DND-41 (cell line): ENCODE measurements around the gene GDPGP1.

Experiments used
- EZH2 ChIP-seq: IDR thresholded peaks from 3 replicates; pipeline ENCODE4 v1.6.1; 2012; ENCODE audit warnings: borderline replicate concordance, low read depth, mild to moderate bottlenecking, moderate library complexity, low read length, inconsistent platforms; ENCODE audit not compliant: severe bottlenecking
- TF ChIP-seq, protein P1 (sequence below): IDR thresholded peaks from 2 replicates; pipeline ENCODE4 v1.5.1; 2012; ENCODE audit warnings: borderline replicate concordance, low read length, moderate library complexity, mild to moderate bottlenecking; ENCODE audit not compliant: poor library complexity, severe bottlenecking; ENCODE audit errors: extremely low read depth

GRCh38 chr15:90223441-90224165 lies 10.4 kb upstream of the GDPGP1 start:
- TF ChIP-seq, protein P1, sequence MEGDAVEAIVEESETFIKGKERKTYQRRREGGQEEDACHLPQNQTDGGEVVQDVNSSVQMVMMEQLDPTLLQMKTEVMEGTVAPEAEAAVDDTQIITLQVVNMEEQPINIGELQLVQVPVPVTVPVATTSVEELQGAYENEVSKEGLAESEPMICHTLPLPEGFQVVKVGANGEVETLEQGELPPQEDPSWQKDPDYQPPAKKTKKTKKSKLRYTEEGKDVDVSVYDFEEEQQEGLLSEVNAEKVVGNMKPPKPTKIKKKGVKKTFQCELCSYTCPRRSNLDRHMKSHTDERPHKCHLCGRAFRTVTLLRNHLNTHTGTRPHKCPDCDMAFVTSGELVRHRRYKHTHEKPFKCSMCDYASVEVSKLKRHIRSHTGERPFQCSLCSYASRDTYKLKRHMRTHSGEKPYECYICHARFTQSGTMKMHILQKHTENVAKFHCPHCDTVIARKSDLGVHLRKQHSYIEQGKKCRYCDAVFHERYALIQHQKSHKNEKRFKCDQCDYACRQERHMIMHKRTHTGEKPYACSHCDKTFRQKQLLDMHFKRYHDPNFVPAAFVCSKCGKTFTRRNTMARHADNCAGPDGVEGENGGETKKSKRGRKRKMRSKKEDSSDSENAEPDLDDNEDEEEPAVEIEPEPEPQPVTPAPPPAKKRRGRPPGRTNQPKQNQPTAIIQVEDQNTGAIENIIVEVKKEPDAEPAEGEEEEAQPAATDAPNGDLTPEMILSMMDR, result no peak
- TF ChIP-seq EZH2, result no peak
